ENCODE data around the gene THSD7A.
A peak's percentile ranks its signal among the peaks of the same experiment; 100 is the strongest.

THSD7A gene

GRCh38 chr7:11807000-11807399, 25.0 kb downstream of the THSD7A start:
- no peak for DNase-seq

- DNase-seq: no peak
These were observed 27.4 kb downstream of the THSD7A start for GRCh38 chr7:11804621-11805020.

GRCh38 chr7:11795231-11795630, 36.8 kb downstream of the THSD7A start:
- DNase-seq: no peak

GRCh38 chr7:11792166-11792565, 39.8 kb downstream of the THSD7A start:
- no peak for DNase-seq

- no peak for DNase-seq
These were observed 43.4 kb downstream of the THSD7A start for GRCh38 chr7:11788568-11788967.

- DNase-seq: no peak
These were observed 44.5 kb downstream of the THSD7A start for GRCh38 chr7:11787534-11787933.

GRCh38 chr7:11786186-11786585, 45.8 kb downstream of the THSD7A start:
- DNase-seq: peak in 1 of 2 experiments; percentile 5

GRCh38 chr7:11784769-11785536, 47.0 kb downstream of the THSD7A start:
- DNase-seq: no peak

GRCh38 chr7:11779864-11780674, 51.9 kb downstream of the THSD7A start:
- peak; percentile 60 to 61 for DNase-seq

- DNase-seq: no peak
These were observed 56.0 kb downstream of the THSD7A start for GRCh38 chr7:11776039-11776438.

GRCh38 chr7:11775401-11775800, 56.6 kb downstream of the THSD7A start:
- DNase-seq: no peak

GRCh38 chr7:11768263-11768662, 63.7 kb downstream of the THSD7A start:
- no peak for DNase-seq

GRCh38 chr7:11767148-11767547, 64.8 kb downstream of the THSD7A start:
- DNase-seq: no peak

- peak; percentile 26 to 71 for DNase-seq
These were observed 71.6 kb downstream of the THSD7A start for GRCh38 chr7:11760372-11760771.

- DNase-seq: no peak
These were observed 73.3 kb downstream of the THSD7A start for GRCh38 chr7:11758627-11759111.

GRCh38 chr7:11757153-11757552, 74.8 kb downstream of the THSD7A start:
- no peak for DNase-seq

GRCh38 chr7:11754933-11755332, 77.1 kb downstream of the THSD7A start:
- DNase-seq: no peak

- DNase-seq: no peak
These were observed 77.9 kb downstream of the THSD7A start for GRCh38 chr7:11754123-11754522.

- peak in 1 of 2 experiments; percentile 33 for DNase-seq
These were observed 78.6 kb downstream of the THSD7A start for GRCh38 chr7:11753433-11753832.

GRCh38 chr7:11751807-11752389, 80.1 kb downstream of the THSD7A start:
- DNase-seq: no peak

GRCh38 chr7:11751315-11751714, 80.7 kb downstream of the THSD7A start:
- DNase-seq: no peak

GRCh38 chr7:11750191-11750590, 81.8 kb downstream of the THSD7A start:
- DNase-seq: no peak

- no peak for DNase-seq
These were observed 82.4 kb downstream of the THSD7A start for GRCh38 chr7:11749629-11750028.

GRCh38 chr7:11748884-11749283, 83.1 kb downstream of the THSD7A start:
- DNase-seq: no peak

Measured in SHP77 (cell line).